ENCODE measurements around the gene INSIG1.

Gene INSIG1

DNA sequence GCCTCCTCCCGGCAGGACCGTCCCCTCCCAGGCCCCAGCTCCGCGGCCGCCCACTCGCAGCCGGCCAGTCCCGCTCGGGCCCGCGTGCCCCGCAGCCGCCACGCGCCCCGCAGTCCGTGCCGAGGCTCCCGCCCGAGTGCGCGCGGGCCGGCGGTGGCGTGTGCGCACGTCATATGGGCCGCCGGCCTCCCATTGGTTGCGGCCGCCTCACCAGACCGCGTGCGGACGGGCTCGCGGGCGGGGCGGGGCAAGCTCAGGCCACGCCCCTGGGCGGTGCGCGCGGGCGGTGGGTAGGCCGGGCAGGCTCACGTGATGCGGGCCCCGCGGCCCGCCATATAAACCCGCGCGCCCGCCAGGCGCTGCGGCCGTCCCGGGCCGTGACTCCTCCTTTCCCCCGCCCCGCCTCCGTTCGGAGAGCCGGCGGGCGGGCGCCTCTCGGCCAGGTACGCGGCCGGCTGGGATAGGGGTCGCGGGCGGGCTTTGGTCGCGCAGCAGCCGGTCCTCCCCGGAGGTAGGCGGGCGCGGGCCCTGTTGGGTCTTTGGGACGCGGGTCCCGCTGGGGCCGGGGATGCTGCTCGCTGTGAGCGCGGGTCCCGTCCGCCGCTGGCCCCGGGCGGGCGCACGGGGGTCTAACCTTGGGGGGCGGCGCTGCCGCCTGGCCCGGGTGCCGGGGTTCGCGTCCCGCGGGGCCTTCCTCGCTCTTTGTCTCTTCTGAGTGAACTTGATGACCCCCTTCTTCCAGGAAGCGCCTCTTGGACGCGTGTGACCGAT lies at the start of gene INSIG1:
INSIG1 (plus strand) TSS at position 362 of the 771 bp plus-strand sequence; CDS start at position 770, 408 bp downstream.
- TF ChIP-seq CTCF (IDR thresholded peaks at IDR 0.05; ENCODE audit: control insufficient read depth, extremely low read depth, insufficient read depth): no peak
- H3K4me3 ChIP-seq (ENCODE audit: low read depth, low read length): peak within 1 kb of the TSS; percentile 70
- peak; percentile 57 for DNase-seq (ENCODE audit: low read depth)

DNA sequence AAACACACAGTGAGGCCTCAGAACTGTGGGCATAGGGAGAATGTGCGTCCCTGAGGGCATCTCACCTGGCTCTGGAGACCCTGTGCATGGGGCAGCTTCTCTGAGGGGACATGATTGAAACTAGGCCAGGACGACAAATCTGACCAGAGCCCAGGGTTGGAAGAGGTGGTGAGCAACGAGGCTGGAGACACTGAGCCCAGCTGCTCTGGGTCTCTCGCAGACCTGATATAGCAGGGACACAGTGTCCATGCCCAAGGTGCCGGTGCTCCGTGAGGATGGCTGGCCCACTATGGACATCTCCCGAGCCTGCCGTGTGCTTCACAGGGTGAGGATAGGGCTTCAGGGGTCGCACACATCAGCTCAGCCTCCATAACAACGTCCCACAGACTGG lies 49.3 kb upstream of the INSIG1 start:
- no peak overlapping the region for H3K4me3 ChIP-seq (ENCODE audit: low read depth, low read length)
- DNase-seq (ENCODE audit: low read depth): no peak
- TF ChIP-seq CTCF (IDR thresholded peaks at IDR 0.05; ENCODE audit: control insufficient read depth, extremely low read depth, insufficient read depth): no peak

- TF ChIP-seq CTCF (IDR thresholded peaks at IDR 0.05; ENCODE audit: control insufficient read depth, extremely low read depth, insufficient read depth): no peak
- no peak overlapping the region for H3K4me3 ChIP-seq (ENCODE audit: low read depth, low read length)
- no peak for DNase-seq (ENCODE audit: low read depth)
Observed at GRCh38 chr7:155251831-155252230, 45.8 kb upstream of the INSIG1 start.

DNA sequence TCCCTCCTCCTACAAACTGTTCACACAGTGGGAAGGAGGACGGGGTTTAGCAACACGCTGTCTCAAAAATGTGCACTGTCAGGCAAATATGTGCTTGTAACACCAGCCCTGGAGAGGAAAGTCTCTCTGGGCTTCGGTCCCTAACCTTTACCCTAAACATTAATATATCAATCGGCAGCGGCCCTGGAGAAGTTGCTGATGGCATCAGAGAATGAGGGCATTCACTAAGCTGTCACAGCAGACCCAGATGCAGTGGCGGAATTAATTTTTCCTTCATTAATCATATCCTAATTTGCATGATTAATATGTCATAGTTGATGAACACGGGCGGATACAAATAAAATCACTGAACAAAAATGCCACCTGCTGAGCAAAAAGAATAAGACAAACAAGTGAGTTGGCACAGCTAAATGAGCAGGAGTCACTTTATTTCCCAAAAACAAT lies 45.2 kb upstream of the INSIG1 start:
- TF ChIP-seq CTCF (IDR thresholded peaks at IDR 0.05; ENCODE audit: control insufficient read depth, extremely low read depth, insufficient read depth): peak; percentile 48
- no peak for DNase-seq (ENCODE audit: low read depth)
- H3K4me3 ChIP-seq (ENCODE audit: low read depth, low read length): no peak overlapping the region

DNA sequence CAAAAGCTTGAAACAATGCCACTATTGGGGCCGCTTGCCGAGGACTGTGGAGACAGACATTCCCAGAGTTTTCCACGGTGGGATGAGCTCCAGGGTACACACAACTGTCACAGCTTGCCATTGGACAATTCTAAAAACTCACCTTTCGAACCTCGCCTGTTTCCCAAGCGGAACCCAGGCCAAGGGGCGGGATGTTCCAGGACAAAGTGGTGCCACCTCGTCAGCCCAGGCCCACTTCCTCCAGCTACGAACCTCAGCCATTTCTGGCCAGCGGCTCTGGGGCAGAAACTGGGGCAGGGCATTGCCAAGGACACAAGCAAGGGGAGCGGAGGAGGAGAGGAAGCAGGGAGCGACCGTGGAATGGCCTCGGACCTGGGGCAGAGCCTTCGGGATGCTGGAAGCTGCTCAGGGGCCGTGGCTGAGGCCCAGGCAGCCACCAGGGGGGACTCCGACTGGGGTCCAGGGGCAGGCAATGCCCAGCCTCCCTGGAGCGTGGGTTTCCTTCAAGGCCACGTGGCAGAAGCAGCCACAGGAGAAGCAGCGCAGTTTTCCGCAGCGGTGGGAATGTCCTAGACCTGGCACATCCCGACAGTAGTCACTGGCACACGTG lies 44.7 kb upstream of the INSIG1 start:
- TF ChIP-seq CTCF (IDR thresholded peaks at IDR 0.05; ENCODE audit: control insufficient read depth, extremely low read depth, insufficient read depth): no peak
- H3K4me3 ChIP-seq (ENCODE audit: low read depth, low read length): no peak overlapping the region
- peak; percentile 30 for DNase-seq (ENCODE audit: low read depth)

DNA sequence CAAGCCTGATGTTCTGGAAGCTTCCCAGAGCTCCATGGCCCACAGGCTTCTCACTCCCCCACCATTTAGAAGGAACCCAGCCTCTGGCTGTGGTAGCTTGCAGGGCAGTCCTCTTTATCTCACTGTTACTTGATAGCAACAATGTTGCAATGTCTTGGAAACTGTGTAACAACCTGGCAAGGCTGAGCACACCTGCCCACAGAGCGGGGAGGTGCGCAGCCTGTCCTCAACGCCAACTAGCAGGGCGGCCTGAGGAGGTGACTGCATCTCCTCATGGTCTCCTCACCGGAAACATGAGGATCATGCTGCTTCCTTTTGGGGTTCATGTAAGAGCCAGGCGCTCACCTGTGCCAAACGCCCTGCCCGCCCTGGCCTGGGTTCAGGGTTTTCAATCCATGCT lies 43.7 kb upstream of the INSIG1 start:
- no peak for DNase-seq (ENCODE audit: low read depth)
- no peak overlapping the region for H3K4me3 ChIP-seq (ENCODE audit: low read depth, low read length)
- no peak for TF ChIP-seq CTCF (IDR thresholded peaks at IDR 0.05; ENCODE audit: control insufficient read depth, extremely low read depth, insufficient read depth)
